B cell (primary cell): ENCODE measurements around the gene RCSD1.

Experiments used
- EZH2 ChIP-seq: IDR thresholded peaks from 2 replicates; pipeline ENCODE4 v1.6.1; 2012; ENCODE audit warnings: borderline replicate concordance, low read depth, mild to moderate bottlenecking, moderate library complexity, low read length; ENCODE audit not compliant: insufficient read depth, poor library complexity, severe bottlenecking
- TF ChIP-seq, protein P1 (sequence below): fragments of 200-600 bp; IDR thresholded peaks from one replicate; pipeline ENCODE4 v1.8.0; 2022; ENCODE audit warnings: antibody characterized with exemption, mild to moderate bottlenecking

DNA sequence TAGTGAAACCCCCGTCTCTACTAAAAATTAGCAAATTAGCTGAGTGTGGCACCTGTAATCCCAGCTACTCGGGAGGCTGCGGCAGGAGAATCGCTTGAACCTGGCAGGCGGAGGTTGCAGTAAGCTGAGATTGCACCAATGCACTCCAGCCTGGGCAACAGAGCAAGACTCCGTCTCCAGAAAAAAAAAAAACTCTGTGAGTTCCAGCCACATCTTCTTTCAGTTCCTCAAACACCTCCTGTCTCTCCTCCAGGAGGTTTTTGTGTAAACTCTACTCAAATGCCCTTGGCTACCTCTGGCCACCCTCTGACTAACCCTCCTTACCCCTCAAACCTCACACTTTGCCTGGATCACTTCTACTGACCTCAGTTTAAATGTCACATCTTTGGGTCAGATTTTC, 38.1 kb downstream of the RCSD1 start:
- TF ChIP-seq, protein P1, sequence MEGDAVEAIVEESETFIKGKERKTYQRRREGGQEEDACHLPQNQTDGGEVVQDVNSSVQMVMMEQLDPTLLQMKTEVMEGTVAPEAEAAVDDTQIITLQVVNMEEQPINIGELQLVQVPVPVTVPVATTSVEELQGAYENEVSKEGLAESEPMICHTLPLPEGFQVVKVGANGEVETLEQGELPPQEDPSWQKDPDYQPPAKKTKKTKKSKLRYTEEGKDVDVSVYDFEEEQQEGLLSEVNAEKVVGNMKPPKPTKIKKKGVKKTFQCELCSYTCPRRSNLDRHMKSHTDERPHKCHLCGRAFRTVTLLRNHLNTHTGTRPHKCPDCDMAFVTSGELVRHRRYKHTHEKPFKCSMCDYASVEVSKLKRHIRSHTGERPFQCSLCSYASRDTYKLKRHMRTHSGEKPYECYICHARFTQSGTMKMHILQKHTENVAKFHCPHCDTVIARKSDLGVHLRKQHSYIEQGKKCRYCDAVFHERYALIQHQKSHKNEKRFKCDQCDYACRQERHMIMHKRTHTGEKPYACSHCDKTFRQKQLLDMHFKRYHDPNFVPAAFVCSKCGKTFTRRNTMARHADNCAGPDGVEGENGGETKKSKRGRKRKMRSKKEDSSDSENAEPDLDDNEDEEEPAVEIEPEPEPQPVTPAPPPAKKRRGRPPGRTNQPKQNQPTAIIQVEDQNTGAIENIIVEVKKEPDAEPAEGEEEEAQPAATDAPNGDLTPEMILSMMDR, result no peak
- TF ChIP-seq EZH2, result no peak
